ENCODE measurements around the gene CDH13.

The CDH13 gene

DNA sequence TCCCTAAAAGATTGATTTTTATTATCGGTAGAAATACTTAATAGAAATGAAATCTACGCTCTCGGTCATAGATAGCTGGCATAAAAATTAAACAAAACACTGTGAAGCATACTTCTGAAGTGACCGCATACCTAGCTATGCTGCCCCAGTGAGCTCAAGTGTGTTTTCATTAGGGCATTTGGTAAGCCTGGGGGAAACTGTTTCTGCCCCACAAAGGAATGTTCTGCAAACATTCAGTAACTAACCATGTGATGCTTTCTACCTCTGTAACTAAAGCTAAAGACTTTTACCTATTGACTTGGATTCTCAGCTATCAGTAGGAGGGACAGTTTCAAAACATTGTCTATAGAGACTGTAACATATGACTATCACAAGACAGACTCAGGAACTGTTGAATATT, 1087.5 kb downstream of the CDH13 start:
- DNase-seq: no peak

DNA sequence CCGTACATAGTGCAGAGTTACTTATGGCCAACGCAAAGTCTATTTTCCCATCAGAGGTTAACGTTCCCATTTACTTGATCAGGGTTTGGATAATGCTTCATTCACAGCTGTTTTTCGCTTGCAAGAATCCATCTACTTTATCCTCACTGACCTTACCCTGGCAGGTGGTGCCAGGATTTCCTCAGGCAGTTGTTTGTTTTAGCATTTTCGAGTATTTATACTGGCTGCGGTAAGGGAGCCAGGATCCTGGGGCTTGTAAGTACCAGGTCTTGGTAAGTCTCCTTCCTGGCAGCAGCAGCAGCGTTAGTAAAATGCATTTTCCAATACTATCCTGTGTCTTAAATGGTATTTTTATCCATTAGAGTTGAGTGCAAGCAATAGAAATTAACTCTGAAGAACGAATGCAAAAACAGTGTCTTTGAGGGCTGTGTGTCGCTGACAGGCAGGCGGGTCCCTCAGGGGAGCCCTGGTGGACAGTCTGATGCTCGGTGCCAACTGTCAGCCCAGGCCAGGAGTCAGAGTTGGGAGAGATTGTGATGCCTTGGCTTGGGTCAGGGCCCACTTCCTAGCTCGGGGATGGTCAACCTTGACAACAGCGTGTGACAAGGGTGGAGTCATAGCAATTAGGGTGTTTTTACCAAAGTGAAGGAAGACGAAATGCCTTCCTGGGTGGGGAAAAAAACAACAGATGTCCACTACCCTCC, 1088.6 kb downstream of the CDH13 start:
- DNase-seq: no peak

DNA sequence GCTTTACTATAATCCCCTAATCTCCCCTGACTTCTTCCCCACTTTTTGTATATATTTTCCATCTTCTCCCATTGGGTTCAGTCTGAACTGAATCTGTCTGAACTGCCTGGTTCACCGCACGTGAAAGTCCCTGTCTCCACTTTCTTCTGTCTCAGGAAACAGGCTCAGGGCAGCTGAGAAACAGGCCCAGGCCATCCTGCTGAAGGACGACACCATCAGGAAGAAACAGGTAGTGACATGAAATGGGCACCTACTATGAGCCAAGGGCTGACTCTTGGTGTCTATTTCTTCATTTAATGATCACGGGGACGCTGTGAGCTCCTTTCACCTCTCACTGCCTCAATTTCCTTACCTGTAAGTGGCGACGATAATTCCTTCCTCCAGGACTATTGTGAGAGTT, 1090.5 kb downstream of the CDH13 start:
- DNase-seq: no peak

DNA sequence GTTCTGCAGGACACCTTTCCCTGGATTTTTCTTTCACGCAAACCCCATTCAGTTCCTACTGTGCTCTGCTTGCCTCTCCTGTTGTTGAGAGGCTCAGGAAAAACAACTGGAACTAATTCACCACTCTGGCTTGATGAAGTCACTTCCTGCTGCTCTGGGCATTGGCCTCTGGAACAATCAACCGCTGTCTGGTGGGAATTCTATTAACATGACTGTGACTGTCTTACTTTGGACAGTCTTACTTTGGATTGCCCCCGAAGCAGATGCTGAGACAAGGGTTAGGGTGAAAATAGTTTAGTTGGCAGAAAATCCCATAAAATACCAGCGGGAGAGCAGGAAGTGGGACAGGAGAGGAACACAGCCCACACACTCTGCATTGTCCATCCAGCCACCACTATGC, 1091.0 kb downstream of the CDH13 start:
- no peak for DNase-seq

DNA sequence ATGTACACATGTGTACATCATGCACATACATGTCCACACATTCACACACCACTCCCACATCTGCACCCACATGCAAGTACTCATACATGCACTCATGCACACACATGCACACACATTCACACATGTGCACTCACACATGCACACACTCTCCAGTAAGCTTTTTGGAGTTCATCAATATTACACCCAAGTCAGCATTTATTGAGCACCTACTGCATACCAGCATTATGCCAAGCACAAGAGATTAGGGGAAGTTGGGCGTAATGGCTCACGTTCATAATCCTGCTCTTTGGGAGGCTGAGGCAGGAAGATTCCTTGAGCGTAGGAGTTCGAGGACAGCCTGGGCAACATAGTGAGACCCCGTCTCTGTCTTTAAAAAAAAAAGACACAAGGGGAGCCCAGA, 1093.4 kb downstream of the CDH13 start:
- DNase-seq: no peak

DNA sequence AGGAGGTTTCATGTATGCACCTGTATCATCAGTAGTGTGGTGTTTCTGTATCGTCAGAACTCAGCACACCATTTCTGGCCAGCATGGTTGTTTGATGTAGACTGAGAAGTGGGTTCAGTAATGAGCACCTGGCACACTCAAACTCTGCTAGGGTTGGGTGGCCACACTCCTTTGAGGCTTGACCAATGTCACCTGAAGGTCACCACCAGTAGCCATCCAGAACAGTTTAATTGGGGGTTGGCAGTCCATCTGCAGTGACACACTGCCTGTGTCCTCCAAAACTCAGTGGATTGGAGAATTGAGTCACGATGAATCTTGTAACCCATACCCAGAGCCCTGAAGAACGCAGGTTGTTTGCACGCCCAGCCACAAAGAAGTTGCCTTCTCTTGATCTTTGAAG, 1094.2 kb downstream of the CDH13 start:
- DNase-seq: no peak

DNA sequence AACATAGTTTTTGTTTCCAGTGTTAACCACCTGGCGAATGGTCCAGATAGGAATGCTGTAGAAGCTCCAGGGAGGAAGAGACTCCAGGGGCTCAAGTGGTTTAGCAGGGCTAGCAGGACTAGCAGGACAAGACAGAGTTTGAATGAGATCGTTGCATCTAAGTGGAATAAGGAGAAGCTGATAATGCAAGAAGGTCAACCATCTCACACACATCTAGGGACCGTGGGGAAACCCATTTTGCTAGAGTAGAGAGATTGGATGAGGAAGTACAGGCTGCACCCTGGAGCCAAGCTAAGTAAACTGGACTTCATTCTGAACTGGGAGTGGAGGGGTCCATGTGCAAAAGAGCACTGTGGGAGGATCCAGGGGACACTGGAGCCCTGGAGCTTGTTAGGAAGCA, 1094.9 kb downstream of the CDH13 start:
- no peak for DNase-seq

DNA sequence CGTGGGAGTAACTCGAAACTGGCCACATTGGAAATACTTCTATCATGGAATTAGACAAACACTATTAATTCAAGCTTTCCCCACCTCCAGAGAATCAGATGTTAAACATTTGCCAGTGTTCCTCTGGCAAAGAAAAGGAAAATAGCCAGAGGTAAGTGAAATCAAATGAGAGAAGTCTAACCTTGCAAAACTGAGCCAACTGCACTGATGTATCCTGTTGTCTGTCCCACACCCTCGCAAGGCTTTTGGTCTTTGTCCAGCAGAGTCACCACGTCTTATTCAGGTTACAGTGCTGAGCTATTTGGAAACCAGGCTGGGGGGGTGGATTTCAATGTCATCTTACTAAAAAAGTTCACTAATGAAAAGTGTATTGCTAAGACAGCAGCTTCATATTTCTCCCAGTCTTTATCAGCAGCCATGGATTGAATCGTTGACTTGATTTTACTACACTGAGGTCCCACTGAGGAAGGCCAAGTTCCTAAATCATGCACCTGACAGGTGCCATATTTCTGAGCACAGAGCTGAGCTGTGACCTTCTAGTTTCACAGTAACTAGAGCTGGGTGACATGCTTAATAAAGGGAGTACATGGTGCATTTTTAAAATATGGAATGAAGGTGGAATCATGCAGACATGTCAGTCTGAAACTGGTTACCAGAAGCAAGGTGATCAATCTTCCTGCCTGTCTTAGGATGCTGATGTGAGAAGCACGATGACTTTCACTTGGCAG, 1095.9 kb downstream of the CDH13 start:
- no peak for DNase-seq

DNA sequence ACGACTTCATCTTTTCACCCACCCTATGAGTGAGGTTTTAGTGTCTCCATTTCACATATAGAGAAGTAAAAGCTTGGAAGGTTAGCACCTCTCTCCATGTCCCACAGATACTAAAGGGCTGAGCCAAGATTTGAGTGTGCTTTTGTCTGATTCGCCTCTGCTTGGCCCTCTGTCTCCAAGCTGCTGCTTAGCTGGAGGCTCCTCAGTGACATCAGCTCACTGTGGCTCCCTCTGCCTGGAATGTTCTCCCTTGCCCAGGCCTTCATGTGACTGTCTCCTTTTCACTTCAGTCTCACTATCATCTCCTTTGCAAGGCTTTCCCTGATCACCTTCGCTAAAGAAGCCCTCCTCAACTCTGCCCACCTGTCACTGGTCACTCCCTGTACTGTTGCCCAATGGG, 1096.5 kb downstream of the CDH13 start:
- no peak for DNase-seq

DNA sequence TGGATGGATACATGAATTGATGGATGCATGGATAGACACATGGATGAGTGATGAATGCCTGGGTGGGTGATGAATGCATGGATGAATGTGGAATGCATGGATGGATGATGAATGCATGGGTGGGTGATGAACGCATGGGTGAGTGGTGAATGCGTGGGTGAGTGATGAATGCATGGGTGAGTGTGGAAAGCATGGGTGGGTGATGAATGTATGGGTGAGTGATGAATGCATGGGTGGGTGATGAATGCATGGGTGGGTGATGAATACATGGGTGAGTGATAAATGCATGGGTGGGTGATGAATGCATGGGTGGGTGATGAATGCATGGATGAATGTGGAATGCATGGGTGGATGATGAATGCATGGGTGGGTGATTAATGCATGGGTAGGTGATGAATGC, 1097.1 kb downstream of the CDH13 start:
- no peak for DNase-seq

DNA sequence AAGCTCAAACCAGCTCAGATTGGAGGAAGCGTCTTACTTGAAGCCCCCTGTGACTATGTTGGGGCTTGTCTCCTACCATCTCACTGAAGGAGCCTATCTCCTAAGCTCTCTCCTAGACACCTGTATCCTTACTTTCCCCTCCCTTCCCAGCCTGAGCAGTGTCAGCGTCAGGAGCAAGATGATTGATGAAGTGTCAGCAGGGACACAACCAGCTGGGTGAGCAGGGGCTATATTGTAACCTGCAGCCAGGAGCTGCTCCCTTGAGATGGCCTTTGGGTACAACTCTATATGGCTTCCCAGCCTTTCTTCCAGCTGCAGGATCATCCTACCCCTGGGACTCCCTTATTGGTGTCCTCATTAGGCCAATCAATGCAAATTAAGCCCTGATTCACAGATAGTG, 1097.8 kb downstream of the CDH13 start:
- DNase-seq: no peak

DNA sequence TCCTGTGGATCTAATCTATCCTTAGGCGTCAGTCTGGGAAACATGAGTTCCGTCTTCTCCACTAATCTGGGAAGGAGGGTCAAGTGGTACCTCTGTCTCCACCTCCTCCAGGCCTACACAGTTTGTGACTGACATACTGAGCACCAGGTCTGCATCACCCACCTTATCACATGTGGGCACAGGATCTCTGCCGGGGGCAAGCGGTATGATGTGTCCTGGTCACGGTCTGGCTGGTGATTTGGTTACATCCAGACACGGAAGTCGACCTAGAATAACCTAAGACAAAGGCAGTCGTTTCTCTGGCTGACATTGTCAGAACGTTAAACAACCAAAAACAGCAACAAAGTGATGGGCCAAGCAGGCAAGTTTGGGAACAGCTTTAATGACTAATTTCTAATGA, 1098.5 kb downstream of the CDH13 start:
- no peak for DNase-seq

DNA sequence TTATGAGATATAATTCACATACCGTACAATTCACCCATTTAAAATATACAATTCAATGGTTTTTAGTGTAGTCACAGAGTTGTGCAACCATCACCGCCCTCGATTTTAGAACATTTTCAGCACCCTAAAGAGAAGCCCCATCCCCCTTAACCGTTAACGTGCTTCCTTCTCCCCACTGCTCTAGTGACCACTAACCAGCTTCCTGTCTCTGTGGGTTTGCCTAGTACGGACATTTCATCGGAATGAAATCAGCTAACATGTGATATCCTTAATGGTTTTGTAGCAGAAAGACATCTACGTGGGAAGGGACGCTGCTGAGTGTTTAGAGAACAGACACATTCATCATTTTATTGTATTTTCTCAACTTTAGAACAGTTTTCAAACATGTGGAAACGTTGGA, 1100.2 kb downstream of the CDH13 start:
- peak; percentile 68 for DNase-seq

DNA sequence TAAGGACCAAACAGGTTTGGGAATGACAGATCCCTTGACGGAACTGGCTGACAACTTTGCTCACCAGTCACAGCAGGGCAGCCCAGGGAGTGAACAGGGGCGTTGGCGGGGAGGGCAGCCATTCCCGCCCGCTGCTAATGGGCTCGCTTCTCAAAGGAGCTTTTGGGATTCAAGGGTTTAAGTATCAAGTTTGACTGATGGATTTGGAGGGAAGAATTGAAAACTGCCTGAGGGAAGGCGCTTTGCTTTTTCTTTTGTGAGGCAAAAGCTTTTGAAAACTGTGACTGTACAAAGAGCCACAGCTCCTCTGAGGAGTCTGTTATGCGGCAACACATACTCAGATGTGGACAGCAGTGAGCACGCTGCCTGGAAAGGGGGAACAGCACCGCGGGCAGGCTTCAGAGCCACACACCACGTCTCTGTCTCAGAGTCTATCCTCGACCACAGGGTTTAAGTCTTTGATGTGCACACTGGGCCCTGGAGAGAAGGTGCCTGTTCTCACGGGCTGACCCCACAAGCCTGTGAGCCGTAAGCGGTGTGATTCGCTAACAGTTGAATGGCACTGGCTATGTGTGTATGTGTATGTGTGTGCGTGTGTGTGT, 1101.1 kb downstream of the CDH13 start:
- no peak for DNase-seq

DNA sequence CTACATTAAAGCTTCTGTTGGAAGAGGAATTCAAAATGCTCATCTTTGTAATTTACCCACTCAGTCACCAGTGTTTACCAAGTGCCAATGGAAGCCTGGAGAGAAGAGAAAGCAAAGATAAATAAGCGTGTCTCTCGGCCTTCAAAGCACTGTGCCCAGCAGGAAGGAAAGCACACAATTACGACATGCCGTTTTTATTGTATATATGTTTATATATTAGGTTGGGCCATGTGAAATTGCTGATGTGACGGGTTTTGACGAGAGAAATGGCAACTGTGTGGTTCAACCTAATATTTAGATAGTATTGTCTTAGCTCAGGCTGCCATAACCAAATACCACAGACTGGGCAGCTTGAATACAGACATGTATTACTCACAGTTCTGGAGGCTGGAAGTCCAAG, 1101.7 kb downstream of the CDH13 start:
- no peak for DNase-seq

DNA sequence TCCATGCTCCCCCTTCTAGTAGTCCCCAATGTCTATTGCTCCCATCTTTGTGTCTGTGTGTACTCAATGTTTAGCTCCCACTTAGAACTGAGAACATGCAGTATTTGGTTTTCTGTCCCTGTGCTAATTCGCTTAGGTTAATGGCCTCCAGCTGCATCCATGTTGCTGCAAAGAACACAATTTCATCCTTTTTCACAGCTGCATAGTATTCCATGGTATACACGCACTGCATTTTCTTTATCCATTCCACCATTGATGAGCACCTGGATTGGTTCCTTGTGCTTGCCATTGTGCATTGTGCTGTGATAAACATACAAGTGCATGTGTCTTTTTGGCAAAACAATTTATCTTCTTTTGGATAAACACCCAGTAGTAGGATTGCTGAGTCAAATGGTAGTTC, 1104.0 kb downstream of the CDH13 start:
- DNase-seq: no peak

DNA sequence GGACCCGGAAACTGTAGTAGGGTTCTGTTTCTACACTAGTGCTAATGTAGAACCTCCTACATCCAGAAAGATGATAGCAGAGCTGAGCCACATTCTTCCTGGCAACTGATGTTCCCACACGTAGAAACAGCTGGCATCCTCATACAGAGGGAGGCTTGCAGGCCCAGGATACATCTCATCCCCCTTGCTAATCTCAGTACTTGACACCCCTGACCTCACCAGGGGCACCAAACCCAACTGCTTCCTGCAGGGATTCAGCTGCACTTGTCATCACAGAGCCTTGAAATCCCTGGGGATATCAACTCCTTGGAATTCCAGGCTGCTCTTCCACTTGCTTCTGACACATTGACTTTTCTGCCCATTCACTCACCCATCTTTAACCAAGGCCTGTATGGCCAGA, 1105.8 kb downstream of the CDH13 start:
- DNase-seq: no peak

DNA sequence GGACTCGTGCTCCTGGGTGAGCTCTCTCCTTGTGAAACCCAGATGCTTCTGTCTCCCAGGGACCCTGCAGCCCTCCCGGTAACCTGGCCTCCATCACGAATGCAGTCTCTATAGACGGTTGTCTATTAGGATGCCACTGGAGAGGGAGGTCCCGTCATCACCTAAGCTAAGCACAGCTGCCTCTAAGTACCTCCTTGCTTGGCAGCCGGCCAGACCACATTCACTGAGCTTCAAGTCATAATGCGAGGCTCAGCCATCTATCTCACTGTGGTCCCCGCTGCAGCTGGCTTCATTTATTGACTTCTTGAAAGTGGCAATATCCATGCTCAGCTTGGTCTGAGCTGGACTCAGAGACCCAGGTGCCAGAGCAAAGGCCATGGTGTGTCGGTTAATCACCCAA, 1106.5 kb downstream of the CDH13 start:
- no peak for DNase-seq

DNA sequence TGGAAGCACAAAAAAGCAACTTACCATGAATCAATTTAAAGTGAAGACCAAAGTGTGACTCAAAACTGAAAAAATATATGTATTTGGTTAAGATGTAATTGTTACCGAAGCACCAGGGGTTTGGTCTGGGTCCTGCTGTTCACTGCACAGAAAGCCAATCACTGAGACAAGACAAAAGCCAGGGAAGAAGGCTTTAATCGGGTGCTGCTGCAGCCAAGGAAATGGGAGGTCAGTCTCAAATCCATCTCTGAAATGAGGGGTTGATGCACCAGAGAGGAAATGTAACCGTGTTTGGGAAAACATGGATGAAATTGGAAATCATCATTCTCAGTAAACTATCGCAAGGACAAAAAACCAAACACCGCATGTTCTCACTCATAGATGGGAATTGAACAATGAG, 1107.4 kb downstream of the CDH13 start:
- DNase-seq: no peak

DNA sequence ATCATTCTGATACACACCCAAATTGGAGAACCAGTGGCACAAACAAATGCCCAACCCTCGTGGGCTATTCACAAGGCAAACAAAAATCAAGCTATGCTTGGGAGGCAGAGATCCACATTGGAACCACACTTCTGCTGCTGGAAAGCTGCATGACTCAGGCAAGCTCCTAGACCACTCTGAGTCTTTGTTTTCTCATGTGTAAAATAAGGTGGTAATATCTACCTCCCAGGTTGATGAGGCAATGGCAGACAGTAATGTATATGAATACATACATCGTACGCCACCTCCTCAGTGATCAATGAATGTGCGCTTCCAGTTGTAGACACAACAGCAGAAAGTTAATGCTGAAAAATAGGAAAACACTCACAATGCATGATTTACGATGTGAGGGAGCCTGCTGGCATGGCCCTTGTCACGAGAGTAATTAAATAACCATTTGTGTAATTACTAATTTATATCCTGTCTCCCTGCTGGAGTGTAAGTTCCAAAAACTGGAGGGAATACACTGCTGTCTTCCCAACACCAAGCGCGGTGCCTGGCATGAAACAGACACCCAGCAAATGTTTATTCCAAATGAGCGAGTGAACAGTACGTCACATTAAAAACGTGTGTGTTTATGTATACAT, 1111.1 kb downstream of the CDH13 start:
- no peak for DNase-seq

DNA sequence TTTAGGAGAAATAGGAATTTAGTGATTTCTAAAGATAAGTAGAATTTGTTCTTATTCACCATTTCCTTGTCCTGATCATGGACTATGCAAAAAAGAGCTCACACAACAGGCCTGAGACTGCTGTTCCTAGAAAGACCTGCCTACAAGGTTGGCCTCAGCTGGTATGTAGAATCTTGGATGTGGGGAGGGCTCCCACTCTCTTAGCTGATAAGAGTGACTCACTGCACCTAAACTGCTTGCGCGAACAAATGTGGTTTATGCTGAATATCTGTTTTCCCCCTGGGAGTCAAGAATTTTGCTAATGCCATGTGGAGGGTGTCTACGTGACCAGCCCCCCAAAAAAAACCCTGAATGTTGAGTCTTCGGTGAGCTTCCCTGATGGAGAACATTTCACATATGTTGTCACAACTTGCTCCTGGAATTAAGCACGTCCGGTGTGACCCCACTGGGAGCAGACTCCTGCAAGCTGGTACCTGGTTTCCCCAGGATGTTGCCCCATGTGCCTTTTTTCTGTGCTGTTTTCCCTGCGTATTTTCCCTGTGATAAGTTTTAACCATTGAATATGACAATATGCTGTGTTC, 1112.2 kb downstream of the CDH13 start:
- DNase-seq: no peak

DNA sequence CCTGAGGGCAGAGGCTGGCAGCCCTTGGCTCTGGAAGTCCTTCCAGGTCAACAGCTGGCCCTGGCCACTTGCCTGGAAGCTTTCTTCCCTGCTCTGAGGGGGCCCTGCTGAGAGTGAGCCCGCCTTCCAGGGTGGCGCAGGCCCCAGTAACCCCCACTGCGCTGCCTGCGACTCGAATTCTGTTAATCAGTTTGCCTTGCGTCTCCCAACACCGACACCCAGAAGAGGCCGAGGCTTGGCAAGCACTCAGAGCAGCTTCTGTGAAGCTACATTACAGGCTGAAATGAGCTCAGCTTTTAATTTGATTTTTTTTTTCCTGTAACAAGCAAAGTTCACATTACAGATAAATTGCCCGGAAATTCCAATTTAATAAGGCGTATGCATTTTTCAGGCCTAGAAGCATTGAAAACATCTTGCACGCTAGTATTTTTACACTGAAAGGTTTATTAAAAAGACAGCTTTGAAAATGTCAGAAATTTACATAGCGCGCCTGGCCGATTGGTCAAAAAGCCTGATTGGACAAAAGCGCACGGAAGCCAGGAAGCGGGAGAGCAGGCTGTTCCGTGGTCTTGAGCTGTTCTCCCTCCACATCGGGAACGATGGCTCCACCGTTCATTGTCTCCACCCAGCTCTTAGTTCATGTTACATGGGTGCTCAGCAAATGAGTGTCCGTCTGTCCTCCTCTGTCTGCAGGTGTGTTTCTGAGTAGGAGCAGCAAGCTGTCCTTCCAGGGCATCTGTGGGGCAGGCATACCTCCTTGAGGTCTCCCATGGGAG, 1115.5 kb downstream of the CDH13 start:
- DNase-seq: no peak

DNA sequence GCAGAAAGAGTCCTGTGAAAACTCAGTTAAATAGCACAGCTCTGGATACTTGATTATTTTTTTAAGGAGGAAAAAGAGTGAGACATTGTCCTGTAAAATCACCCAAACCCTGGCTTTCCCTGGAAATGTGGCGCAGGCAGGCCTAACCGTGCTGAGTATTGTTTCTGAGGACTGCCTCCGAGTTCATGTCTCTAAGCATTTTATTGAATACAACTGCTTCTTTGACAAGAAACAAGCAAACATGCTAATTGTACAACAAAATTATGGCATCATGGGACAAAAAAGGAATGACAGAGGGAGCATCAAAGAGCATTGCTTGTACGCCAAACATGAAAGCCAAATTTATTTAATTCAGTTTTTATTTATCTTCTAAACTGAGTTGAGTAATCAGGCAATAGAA, 1116.5 kb downstream of the CDH13 start:
- DNase-seq: no peak
